Osteocyte (in vitro differentiated cells): ENCODE results near the gene HSDL1. TPM values are rescaled to one million over a fixed set of nuclear protein-coding genes. Genes with fewer than 3 reads are reported as not detected.

Experiments used
- DNase-seq: peaks from one replicate; pipeline ENCODE4 v3.0.0; 2021; ENCODE audit warnings: mixed read lengths; ENCODE audit not compliant: unreplicated experiment; ENCODE audit errors: extremely low spot score
- H3K27ac Mint-ChIP-seq: one replicate; pipeline ENCODE4 v1.8.0; 2021; ENCODE audit warnings: mild to moderate bottlenecking, mixed read lengths; ENCODE audit not compliant: unreplicated experiment
- H3K27me3 Mint-ChIP-seq: one replicate; pipeline ENCODE4 v1.8.0; 2021; ENCODE audit warnings: mixed read lengths; ENCODE audit not compliant: unreplicated experiment
- H3K36me3 Mint-ChIP-seq: one replicate; pipeline ENCODE4 v1.8.0; 2021; ENCODE audit warnings: mixed read lengths; ENCODE audit not compliant: unreplicated experiment
- H3K4me1 Mint-ChIP-seq: one replicate; pipeline ENCODE4 v1.8.0; 2021; ENCODE audit warnings: mixed read lengths; ENCODE audit not compliant: unreplicated experiment
- H3K4me3 Mint-ChIP-seq: one replicate; pipeline ENCODE4 v1.8.0; 2021; ENCODE audit warnings: mild to moderate bottlenecking, moderate library complexity, mixed read lengths; ENCODE audit not compliant: unreplicated experiment
- H3K9me3 Mint-ChIP-seq: one replicate; pipeline ENCODE4 v1.8.0; 2021; ENCODE audit warnings: mixed read lengths; ENCODE audit not compliant: unreplicated experiment
- CTCF ChIP-seq: fragments of 200-600 bp; sonication (generic); IDR thresholded peaks from 2 replicates; pipeline ENCODE4 v1.5.0; 2021; ENCODE audit warnings: antibody characterized with exemption, mild to moderate bottlenecking, moderate library complexity
- total RNA-seq: library from RNA; stranded (reverse); gene quantifications from 2 replicates; pipeline ENCODE4 v1.2.1, GENCODE V29; 2021

Gene HSDL1
- total RNA-seq, 1 donor from 2014 or later = 18.0 TPM

GRCh38 chr16:84179612-84180320 lies 34.8 kb upstream of the HSDL1 start:
- Mint-ChIP-seq H3K9me3 (no peaks in the 10 kb centered on the region), H3K4me3 (no peak overlapping the region), H3K36me3 (peaks cover 14% of the 10 kb centered on the region), H3K4me1 (peaks cover 38% of the 10 kb centered on the region), H3K27me3 (no peaks in the 10 kb centered on the region), H3K27ac (no peak overlapping the region)
- TF ChIP-seq CTCF = no peak
- no peak for DNase-seq

GRCh38 chr16:84178892-84179611 lies 34.1 kb upstream of the HSDL1 start:
- H3K4me3 Mint-ChIP-seq = no peak overlapping the region
- peaks cover 14% of the 10 kb centered on the region for H3K36me3 Mint-ChIP-seq

GRCh38 chr16:84178146-84178765 lies 33.3 kb upstream of the HSDL1 start:
- peaks cover 39% of the 10 kb centered on the region for H3K4me1 Mint-ChIP-seq
- no peak for TF ChIP-seq CTCF
- H3K4me3 Mint-ChIP-seq = no peak overlapping the region
- no peaks in the 10 kb centered on the region for H3K9me3 Mint-ChIP-seq
- DNase-seq = no peak
- peak overlapping the region; percentile 76 for H3K27ac Mint-ChIP-seq
- peaks cover 12% of the 10 kb centered on the region for H3K36me3 Mint-ChIP-seq
- H3K27me3 Mint-ChIP-seq = no peaks in the 10 kb centered on the region

More at GRCh38 chr16:84178892-84179611, 34.1 kb upstream of the HSDL1 start:
- Mint-ChIP-seq H3K27me3 (no peaks in the 10 kb centered on the region), H3K4me1 (peaks cover 39% of the 10 kb centered on the region), H3K27ac (no peak overlapping the region), H3K9me3 (no peaks in the 10 kb centered on the region)
- TF ChIP-seq CTCF = no peak
- no peak for DNase-seq

GRCh38 chr16:84177741-84178073 lies 32.7 kb upstream of the HSDL1 start:
- no peak for TF ChIP-seq CTCF
- Mint-ChIP-seq H3K27ac (peak overlapping the region; percentile 76), H3K9me3 (no peaks in the 10 kb centered on the region), H3K4me1 (peaks cover 39% of the 10 kb centered on the region), H3K27me3 (no peaks in the 10 kb centered on the region), H3K36me3 (peaks cover 8% of the 10 kb centered on the region), H3K4me3 (no peak overlapping the region)
- no peak for DNase-seq
